SHP77 treated with DMSO at 0.1 percent for 48 hours (cell line): ENCODE results near the gene PIM1.
"Not testable (repeated sequence)": the region's sequence is repeated elsewhere in the genome, so short reads cannot be mapped to it uniquely, and the experiment has no call there.

Experiments
- DNase-seq: peaks from one replicate; lab custom pipeline; 2025; lab: John Stamatoyannopoulos, UW

The PIM1 gene

DNA sequence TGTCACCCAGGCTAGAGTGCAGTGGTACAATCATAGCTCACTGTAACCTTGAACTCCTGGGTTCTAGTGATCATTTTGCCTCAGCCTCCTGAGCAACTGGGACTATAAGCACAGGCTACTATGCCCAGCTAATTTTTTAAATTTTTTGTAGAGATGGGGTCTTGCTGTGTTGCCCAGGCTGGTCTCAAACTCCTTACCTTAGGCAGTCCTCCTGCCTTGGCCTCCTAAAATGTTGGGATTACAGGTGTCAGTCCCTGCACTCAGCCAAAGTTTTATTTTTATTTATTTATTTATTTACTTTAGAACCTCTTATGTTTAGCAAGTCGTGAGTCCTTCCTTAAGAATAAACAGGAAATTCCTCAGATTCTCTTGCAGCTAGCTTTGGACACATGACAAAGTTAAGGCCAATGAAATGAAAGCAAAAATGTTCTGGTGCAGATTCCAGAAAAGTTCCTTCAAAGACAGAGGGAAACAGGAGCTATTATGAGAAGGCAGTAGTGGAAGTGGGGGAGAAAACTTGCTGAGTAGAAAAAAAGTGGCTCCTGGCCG, 19.1 kb downstream of the PIM1 start:
- DNase-seq, result no peak

GRCh38 chr6:37190159-37190535, 20.2 kb downstream of the PIM1 start:
- no peak for DNase-seq

DNA sequence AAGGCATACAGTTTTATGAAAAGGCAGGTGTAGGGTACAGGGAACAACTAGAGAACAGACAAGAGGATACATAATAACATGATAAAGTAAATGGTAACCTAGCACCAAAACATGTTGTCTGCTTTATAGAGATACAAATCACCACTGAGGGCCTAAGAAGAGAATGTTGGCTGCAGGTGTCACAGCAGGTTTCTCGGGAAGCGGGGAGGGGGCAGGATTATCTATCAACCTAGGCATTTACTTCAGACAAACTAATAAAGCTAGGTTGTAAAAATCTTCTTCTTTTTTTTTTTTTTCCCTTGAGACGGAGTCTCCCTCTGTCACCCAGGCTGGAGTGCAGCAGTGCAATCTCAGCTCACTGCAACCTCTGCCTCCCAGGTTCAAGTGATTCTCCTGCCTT, 22.7 kb downstream of the PIM1 start:
- DNase-seq, result no peak

- not testable (repeated sequence) for DNase-seq
Observed at GRCh38 chr6:37194886-37195285, 24.9 kb downstream of the PIM1 start.

DNA sequence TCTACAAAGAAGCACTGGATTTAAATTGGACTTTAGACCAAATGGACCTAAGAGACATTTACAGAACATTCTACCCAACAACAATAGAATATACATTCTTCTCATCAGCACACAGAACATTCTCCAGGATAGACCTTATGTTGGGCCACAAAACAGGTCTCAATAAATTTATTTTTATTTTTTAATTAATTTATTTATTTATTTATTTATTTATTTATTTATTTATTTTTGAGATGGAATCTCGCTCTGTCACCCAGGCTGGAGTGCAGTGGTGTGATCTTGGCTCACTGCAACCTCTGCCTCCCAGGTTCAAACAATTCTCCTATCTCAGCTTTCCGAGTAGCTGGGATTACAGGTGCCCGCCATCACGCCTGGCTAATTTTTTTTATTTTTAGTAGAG, 26.5 kb downstream of the PIM1 start:
- not testable (repeated sequence) for DNase-seq

DNA sequence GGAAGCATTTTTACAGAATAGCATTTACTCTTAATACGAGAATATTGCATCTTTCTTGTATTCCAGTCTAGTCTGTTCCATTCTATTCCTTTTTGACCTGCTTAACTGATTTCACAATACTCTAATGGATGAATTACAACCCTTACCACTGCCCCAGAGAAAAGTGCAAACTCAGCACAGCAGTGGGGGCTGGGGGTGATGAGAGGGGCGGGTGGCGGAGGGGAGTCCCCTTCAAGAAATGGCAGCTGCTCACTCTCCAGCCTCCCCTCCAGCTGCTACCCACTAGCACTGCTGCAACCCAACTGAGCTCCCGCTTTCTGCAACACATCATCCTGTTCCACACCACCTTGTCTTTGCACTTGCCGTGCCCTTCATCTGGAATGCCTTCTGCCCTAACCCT, 30.1 kb downstream of the PIM1 start:
- no peak for DNase-seq

- no peak for DNase-seq
Observed at GRCh38 chr6:37201726-37202125, 31.8 kb downstream of the PIM1 start.

GRCh38 chr6:37202788-37203491, 33.0 kb downstream of the PIM1 start:
- no peak for DNase-seq

DNA sequence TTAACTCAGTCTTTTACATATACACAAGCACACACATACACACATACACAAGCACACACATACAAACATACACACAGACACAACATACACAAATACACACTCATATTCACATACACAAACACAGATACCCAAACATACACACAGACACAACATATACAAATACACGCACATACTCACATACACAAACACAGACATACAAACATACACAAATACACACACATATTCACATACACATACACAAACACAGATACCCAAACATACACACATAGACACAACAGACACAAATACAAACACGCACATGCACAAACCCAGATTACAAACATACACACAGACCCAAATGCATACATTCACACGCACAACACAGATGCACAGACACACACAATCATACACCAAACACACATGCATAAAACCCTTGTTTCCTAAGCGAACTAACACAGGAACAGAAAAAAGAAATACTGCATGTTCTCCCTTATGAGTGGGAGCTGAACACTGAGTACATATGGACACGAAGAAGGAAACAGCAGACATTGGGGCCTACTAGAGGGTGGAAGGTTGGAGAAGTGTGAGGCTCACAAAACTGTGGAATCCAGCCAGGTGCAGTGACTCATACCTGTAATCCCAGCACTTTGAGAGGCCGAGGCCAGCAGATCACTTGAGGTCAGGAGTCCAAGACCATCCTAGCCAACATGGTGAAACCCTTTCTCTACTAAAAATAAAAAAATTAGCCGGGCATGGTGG, 34.2 kb downstream of the PIM1 start:
- no peak for DNase-seq

DNA sequence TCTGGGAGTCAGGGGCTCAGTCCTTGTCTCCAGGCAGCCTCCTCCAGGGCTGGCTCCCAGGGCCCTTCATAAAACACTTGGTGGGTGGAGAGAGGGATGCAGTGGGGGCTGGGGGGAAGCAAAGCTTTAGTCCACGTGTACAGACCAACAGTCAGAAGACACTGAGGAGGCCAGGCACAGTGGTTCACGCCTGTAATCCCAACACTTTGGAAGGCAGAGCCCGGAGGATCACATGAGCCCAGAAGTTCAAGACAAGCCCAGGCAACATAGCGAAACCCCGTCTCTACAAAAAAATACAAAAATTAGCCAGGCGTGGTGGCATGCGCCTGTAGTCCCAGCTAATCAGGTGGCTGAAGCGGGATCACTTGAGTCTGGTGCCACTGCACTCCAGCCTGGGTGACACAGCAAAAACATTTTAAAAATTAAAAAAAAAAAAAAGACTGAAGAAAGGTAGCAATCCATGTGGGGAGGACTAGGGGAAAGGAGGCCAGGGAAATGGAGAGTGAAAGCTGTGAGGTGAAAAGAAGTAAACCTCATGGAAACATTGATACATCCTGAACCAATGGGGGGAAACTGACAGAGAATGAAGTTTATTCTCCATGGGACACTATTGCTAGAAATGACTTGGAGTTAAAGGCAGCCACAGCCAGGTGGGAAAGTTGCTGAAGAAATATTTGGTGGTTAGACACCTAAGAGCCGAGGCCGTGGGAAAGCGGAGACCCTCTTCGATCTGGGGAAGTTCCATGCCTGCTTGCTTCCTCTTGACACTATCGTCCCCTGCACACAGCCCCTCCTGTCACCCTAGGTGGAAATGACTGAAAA, 35.4 kb downstream of the PIM1 start:
- DNase-seq, result no peak

DNA sequence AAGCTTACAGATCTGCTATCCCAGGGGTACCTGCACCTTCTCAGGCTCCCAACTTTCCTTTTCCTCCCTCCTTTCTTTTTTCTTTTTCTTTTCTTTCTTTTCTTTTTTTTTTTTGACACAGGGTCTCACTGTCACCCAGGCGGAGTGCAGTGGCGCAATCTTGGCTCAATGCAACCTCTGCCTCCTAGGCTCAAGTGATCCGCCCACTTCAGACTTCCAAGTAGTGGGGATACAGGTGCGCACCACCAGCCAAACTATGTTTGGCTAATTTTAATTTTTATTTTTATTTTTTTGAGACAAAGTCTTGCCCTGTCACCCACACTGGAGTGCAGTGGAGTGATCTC, 36.0 kb downstream of the PIM1 start:
- no peak for DNase-seq

- DNase-seq, result no peak
Observed at GRCh38 chr6:37206622-37207021, 36.7 kb downstream of the PIM1 start.

DNA sequence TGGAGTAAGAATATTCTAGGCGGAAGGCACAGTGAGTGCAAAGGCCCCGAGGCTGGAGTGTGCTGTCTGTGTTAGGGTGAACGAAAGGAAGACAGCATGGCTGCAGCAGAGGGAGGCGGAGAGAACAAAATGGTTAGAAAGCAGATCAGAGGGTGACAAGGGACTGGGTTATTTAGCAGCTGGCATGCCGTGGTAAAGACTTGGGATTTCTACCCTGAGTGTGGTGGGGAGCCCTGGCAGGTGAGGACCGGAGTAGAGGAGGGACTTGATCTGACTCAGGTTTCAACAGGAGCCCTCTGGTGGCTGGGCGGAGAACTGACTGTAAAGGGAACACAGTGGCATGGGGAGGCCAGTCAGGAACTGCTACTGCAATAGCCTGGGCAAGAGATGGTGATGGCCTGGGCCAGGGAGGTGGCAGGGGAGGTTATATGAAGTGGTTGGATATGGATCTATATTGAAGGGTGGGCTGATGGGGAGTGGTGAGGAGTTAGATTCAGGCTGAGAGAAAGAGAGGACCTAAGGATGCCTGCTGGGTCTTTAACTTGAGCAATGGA, 38.0 kb downstream of the PIM1 start:
- peak; percentile 60 for DNase-seq

DNA sequence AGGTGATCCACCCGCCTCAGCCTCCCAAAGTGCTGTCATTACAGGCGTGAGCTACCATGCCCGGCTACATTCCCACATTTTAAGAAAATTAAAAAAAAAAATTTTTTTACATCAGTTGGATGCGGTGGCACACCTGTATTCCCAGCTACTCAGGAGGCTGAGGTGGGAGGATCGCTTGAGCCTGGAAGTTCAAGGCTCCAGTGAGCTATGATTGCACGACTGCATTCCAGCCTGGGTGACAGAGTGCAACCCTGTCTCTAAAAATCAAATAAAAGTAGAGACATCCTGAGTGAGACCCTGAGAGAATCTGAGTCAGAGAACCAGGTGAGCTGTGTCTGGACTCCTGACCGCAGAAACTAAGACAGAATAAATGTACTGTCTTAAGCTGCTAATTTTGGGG, 38.8 kb downstream of the PIM1 start:
- no peak for DNase-seq

- DNase-seq, result no peak
Observed at GRCh38 chr6:37209461-37210205, 39.7 kb downstream of the PIM1 start.

- peak; percentile 61 for DNase-seq
Observed at GRCh38 chr6:37210313-37210968, 40.5 kb downstream of the PIM1 start.

- DNase-seq, result no peak
Observed at GRCh38 chr6:37212268-37212667, 42.3 kb downstream of the PIM1 start.

- no peak for DNase-seq
Observed at GRCh38 chr6:37218061-37218460, 48.1 kb downstream of the PIM1 start.

GRCh38 chr6:37218511-37218910, 48.6 kb downstream of the PIM1 start:
- no peak for DNase-seq

- peak; percentile 68 for DNase-seq
Observed at GRCh38 chr6:37221585-37222124, 51.7 kb downstream of the PIM1 start.
